Thoracic aorta (tissue), 2 donors: ENCODE measurements around the gene RAPGEFL1. TPM values are rescaled to one million over a fixed set of nuclear protein-coding genes. Genes with fewer than 3 reads are reported as not detected.

Experiments
- total RNA-seq, 2 donors: library from RNA; depleted of rRNA; stranded (reverse); fragments of >200 nt; gene quantifications; one replicate each; pipeline versions ENCODE4 v1.1.0 to v1.2.3, GENCODE V29; 2016

The RAPGEFL1 gene
- total RNA-seq, 2 donors from 2014 or later = 7.3 to 21.7 TPM

Other genes with a start within 250 kb of the RAPGEFL1 start
- gene ORMDL3, start 249.9 kb upstream of the RAPGEFL1 start, total RNA-seq = 10 to 100 TPM; 43.3 to 64.0 TPM
- not detected for gene LRRC3C, start 249.7 kb upstream of the RAPGEFL1 start, total RNA-seq
- gene GSDMA, start 214.5 kb upstream of the RAPGEFL1 start, total RNA-seq = 1 to 10 TPM in 1 of 2 donors, under 1 TPM in 1; 0.68 to 1.2 TPM
- 10 to 100 TPM; 68.8 to 74.2 TPM for gene PSMD3, start 196.7 kb upstream of the RAPGEFL1 start, total RNA-seq
- 10 to 100 TPM in 1 of 2 donors, not detected in 1; 43.2 TPM for gene CSF3, start 162.0 kb upstream of the RAPGEFL1 start, total RNA-seq
- gene MED24, start 123.1 kb upstream of the RAPGEFL1 start, total RNA-seq = 10 to 100 TPM; 72.0 to 82.9 TPM
- 10 to 100 TPM; 64.8 to 75.0 TPM for gene THRA, start 114.5 kb upstream of the RAPGEFL1 start, total RNA-seq
- 10 to 100 TPM; 10.3 to 29.1 TPM for gene NR1D1, start 76.9 kb upstream of the RAPGEFL1 start, total RNA-seq
- gene MSL1, start 55.5 kb upstream of the RAPGEFL1 start, total RNA-seq = 100 to 1,000 TPM in 1 of 2 donors, 10 to 100 TPM in 1; 69.3 to 107 TPM
- 100 to 1,000 TPM in 1 of 2 donors, 10 to 100 TPM in 1; 81.8 to 108 TPM for gene CASC3, start 36.9 kb upstream of the RAPGEFL1 start, total RNA-seq
- gene WIPF2, start 41.8 kb downstream of the RAPGEFL1 start, total RNA-seq = 10 to 100 TPM in 1 of 2 donors, 1 to 10 TPM in 1; 8.9 to 14.0 TPM
- gene CDC6, start 110.4 kb downstream of the RAPGEFL1 start, total RNA-seq = 1 to 10 TPM in 1 of 2 donors, under 1 TPM in 1; 0.71 to 6.8 TPM
- gene RARA, start 131.7 kb downstream of the RAPGEFL1 start, total RNA-seq = 10 to 100 TPM; 46.8 to 73.4 TPM
- gene GJD3, start 187.3 kb downstream of the RAPGEFL1 start, total RNA-seq = 1 to 10 TPM in 1 of 2 donors, not detected in 1; 1.5 TPM
- 1 to 10 TPM in 1 of 2 donors, under 1 TPM in 1; 0.81 to 8.5 TPM for gene TOP2A, start 240.4 kb downstream of the RAPGEFL1 start, total RNA-seq